HG03460 (cell line): ENCODE data around the gene WDR54.
A peak's percentile ranks its signal among the peaks of the same experiment; 100 is the strongest.
"Not testable (repeated sequence)": the region's sequence is repeated elsewhere in the genome, so short reads cannot be mapped to it uniquely, and the experiment has no call there.

Experiments
- ATAC-seq: cut with Tn5 transposase; IDR thresholded peaks from one replicate; pipeline ENCODE4 v1.9.1; 2021; ENCODE audit not compliant: unreplicated experiment

WDR54 gene

DNA sequence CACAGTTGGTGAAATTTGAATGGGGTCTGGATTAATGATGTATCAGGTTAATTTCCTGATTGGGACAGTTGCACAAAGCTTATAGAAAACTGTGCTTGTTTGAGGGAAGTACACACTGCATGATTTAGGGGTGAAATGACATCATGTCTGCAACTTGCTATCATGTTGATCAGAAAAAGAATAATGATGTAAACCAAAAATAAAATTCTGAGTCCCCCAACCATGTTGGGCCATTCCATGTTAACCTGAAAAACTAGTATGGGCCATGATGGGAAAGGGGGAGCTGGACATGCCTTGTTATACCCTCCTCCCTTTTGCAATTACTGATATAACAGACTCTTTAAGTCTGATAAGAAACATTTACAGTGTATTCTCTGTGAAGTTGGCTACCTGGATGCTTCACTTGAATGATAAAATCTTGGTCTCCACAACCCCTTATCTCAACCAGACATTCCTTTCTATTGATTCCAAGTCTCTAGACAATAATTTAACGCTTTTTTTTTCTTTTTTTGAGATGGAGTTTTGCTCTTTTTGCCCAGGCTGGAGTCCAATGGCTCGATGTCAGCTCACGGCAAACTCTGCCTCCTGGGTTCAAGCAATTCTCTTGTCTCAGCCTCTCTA, 29.1 kb downstream of the WDR54 start:
- no peak for ATAC-seq

DNA sequence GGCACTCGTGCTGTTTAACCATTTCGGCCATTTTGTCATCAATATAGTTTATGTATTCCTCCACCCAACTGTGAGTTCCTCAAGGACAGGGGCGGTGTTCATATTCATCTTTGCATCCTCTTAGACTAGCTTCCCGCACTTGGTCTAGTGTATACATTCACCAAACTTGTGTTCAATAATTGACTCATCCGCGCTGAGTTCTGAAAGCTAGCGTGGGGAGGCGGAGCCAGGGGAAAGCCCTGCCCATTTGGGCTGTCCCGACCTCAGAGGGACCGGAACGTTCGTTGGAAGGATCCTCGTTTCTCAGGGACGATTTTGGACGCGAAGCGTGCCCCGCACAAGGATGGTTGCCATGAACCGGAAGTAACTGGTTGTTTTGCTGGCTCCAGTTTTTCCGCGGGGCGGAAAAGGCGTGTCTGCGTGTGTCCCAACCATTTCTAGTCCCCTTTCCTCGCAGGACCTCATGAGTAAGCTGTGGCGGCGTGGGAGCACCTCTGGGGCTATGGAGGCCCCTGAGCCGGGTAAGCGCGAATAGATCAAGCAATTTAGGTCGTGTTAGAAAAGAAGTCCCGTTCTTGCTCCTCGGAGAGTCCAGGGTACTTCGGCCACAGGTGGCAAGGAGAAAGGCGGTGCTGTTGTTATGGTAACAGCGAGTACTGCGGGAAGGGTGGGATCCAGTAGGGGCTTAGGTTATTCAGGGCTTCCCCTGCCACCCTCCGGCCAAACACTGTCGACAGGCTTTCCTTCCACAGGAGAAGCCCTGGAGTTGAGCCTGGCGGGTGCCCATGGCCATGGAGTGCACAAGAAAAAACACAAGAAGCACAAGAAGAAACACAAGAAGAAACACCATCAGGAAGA, 33.4 kb downstream of the WDR54 start, which contains the start of gene INO80B:
Gene INO80B (plus strand): TSS at position 434 of the 858 bp plus-strand sequence. CDS start 30 bp downstream, at position 464.
- peak; percentile 39 for ATAC-seq

DNA sequence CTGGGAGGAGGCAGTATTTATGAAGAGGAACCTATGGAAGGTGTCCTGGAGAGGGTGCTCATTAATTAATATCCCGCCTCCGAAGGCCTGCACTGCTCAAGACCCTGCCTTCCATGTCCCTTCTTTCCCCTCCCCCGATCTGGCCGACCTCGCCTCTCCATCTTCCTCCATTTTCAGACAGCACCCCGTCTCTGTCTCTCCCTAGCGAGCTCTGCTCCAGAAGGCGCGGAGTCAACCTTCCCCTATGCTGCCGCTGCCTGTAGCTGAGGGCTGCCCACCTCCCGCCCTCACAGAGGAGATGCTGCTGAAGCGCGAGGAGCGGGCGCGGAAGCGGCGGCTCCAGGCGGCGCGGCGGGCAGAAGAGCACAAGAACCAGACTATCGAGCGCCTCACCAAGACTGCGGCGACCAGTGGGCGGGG, 35.6 kb downstream of the WDR54 start:
- ATAC-seq, result no peak

- peak; percentile 37 for ATAC-seq
Measured at GRCh38 chr2:74457549-74458131, 36.1 kb downstream of the WDR54 start.

DNA sequence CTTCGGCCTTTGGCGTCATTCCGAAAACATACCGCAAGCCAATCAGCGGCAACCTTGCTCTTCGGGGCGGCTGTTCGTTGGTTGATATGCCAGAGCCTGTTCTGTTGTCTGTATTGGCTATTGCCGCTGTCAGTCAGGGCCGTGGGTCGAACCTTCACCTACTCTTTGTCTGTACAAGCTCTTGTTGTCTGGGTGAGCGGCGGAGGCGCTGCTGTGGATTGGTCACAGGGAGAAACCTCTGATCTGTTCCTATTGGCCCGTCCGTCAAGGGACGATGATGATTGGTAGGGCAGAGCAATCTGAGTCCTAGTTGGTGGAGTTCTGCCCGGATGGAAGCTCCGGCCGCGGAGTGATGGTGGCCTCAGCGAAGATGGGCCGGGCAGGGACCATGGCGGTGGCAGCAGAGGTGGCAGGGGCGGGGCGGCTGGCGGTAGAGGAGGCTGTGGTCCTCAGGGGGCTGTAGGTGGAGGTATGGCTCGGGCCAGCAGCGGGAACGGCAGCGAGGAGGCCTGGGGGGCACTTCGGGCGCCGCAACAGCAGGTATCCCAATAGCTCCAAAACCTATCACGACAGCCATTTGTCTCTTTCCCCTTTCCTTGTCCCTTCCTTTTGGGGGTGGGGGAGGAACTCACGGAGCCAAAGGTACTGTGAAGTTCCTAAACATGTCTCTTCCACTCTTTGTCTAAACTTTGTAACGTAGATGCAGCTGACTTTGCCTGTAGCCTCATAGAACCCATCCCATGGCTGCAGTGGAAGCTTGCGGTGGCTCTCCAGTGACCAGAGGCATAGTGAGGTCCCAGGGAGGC, 36.8 kb downstream of the WDR54 start, which contains the start of gene WBP1:
Gene WBP1 (plus strand): TSS at position 307 of the 806 bp plus-strand sequence. CDS start 165 bp downstream, at position 472.
- peak; percentile 81 for ATAC-seq

GRCh38 chr2:74458938-74459363, 37.4 kb downstream of the WDR54 start:
- ATAC-seq, result no peak

GRCh38 chr2:74459503-74460118, 38.1 kb downstream of the WDR54 start:
- ATAC-seq, result not testable (repeated sequence)

DNA sequence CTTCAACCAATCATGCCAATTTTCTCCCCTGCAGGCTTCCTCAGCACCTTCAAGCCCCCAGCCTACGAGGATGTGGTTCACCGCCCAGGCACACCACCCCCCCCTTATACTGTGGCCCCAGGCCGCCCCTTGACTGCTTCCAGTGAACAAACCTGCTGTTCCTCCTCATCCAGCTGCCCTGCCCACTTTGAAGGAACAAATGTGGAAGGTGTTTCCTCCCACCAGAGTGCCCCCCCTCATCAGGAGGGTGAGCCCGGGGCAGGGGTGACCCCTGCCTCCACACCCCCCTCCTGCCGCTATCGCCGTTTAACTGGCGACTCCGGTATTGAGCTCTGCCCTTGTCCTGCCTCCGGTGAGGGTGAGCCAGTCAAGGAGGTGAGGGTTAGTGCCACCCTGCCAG, 38.7 kb downstream of the WDR54 start:
- not testable (repeated sequence) for ATAC-seq

DNA sequence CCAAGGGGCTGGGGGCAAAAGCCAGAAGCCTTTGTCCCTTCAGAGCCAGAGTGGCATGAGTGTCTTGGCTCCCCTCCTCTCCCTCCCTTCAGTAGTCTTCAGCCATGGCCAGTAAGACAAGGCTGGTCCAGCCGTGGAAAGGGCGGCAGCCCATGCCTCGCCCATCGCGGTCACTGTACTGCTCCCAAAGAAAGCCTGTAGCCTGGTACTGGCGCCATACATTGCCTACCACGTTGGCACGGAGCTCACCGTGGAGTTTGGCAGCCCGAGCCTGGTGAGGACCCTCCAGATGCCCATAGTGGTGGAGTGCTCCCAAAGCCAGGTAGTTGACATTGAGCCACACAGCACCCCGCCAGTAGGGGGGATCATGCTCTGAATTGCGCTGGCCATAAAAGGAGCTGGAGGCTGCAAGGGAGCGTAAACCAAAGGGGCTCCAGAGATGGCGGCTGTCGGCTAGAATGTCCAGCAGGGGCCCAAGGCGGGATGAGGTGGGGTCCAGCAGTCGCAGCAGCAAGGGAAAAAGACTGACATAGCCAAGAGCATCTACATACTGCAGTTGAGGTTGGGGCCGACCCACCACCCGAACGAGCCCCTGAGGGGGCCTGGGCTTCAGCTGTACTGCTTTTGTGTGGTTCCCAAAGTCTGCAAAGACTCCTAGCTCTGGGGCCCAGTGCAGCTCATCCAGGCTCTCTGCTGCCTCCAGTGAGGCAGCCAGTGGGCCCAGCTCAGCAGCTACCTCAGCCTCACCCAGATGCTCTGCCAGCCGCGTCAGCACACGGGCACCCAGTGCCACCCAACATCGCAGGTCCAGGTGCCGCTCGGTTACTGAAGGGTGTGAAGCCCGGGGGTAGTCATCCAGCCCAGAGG, 39.9 kb downstream of the WDR54 start:
- ATAC-seq, result no peak

DNA sequence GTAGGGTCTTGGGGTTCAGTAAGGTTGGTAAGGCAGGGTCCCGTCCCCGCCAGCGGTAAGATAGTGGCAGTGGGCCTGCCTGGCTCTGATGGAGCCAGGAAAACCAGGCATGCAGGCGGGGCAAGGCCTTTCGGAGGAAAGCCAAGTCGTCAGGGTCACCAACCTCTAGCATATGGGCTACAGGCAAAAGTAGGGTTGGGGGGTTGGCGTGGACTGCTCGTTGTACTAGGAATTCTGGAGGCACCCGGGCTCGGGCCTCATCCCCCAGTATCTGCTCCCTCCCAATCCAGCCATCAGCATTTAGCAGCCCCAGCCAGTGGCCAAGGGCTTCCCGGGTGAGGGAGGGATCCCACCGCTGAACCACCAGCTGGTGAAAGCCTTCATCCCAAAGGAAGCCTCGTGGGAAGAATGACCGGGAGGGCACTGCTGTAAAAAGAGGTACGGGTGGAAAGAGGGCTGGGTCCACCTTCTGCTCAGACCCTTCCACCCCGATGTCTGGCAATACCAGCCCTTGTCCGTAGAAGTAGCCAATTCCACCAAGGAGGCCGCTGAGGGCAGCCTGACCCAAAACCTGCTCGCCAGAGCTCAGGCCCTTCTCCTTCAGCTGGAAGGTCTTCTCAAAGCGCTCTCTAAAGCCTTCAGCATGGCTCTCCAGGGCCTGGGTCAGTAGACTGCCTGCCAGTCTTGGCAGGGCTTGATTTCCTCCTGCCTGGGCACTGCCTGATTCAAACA, 40.7 kb downstream of the WDR54 start:
- ATAC-seq, result no peak

GRCh38 chr2:74462786-74463105, 41.2 kb downstream of the WDR54 start:
- no peak for ATAC-seq

GRCh38 chr2:74464406-74464805, 42.9 kb downstream of the WDR54 start:
- peak; percentile 6 for ATAC-seq

- not testable (repeated sequence) for ATAC-seq
Measured at GRCh38 chr2:74470742-74471141, 49.2 kb downstream of the WDR54 start.

DNA sequence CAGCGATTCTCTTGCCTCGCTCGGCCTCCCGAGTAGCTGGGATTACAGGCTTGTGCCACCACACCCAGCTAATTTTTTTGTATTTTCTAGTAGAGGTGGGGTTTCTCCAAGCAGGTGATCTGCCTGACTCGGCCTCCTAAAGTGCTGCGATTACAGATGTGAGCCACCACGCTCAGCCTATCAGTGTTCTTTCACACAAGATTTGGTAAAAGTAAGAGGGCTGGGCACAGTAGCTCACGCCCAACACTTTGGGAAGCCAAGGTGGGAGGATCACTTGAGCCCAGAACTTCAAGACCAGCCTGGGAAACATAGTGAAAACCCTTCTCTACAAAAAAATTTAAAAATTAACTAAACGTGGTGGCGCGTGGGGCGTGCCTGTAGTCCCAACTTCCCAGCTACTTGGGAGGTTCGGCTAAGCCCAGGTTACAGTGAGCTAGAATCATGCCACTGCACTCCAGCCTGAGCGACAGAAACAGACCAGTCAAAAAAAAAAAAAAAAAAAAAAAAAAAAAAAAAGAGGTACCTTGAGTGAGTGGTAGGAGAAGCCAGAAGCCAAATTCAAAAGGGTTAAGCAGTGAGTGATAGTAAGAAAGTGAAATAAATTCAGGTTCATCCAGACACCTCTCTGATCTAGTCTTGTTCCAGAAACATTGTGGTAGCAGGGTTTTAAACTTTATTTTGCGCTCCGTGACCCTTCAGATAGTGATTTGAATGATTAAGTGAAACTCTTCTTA, 50.0 kb downstream of the WDR54 start:
- no peak for ATAC-seq

GRCh38 chr2:74472086-74472944, 50.8 kb downstream of the WDR54 start, which contains the start of gene MRPL53:
Gene MRPL53 (minus strand): TSS chr2:74472680. CDS start chr2:74472660, 20 bp downstream.
- ATAC-seq, result peak; percentile 82

DNA sequence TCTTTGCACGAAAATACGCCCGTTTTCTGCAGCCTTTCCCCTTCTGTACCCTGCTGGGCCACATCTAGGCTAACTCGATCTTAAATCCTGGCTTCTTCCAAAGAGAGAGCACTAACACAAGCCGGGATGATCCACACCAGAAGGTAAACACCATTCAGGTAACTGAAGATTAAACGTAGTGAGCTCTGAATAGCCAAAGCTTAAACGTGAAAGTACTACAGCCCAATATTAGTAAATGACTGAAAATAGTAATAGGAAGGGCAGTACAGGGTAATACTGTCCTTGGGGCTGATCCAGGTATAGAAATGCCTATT, 51.4 kb downstream of the WDR54 start:
- no peak for ATAC-seq

- ATAC-seq, result no peak
Measured at GRCh38 chr2:74474481-74474880, 53.0 kb downstream of the WDR54 start.
